LNCaP clone FGC (cell line): ENCODE data around the gene RASSF1.

Experiments used
- DNase-seq: peaks from one replicate; pipeline ENCODE4 v3.0.0-alpha.2; 2011; ENCODE audit warnings: low read depth
- H3K4me3 ChIP-seq: 2 replicates; pipeline ENCODE4 v1.5.1; 2011; ENCODE audit warnings: mild to moderate bottlenecking, low read depth, low read length, control low read depth
- CTCF ChIP-seq: IDR thresholded peaks from 2 replicates; pipeline ENCODE4 v1.5.1; 2012; ENCODE audit warnings: mild to moderate bottlenecking; ENCODE audit not compliant: control insufficient read depth, insufficient read depth; ENCODE audit errors: extremely low read depth

RASSF1 gene

GRCh38 chr3:50338965-50339364, 1.7 kb downstream of the RASSF1 start:
- DNase-seq: no peak
- no peak for TF ChIP-seq CTCF
- H3K4me3 ChIP-seq: no peak overlapping the region

- DNase-seq: peak; percentile 99
- no peak for TF ChIP-seq CTCF
- peak overlapping the region; percentile 89 for H3K4me3 ChIP-seq
Observed at GRCh38 chr3:50337175-50337861, 3.3 kb downstream of the RASSF1 start.

GRCh38 chr3:50336452-50337174, 4.0 kb downstream of the RASSF1 start:
- peak overlapping the region; percentile 89 for H3K4me3 ChIP-seq
- TF ChIP-seq CTCF: no peak
- DNase-seq: no peak

- TF ChIP-seq CTCF: no peak
- DNase-seq: peak; percentile 89
- peak overlapping the region; percentile 89 for H3K4me3 ChIP-seq
Observed at GRCh38 chr3:50334339-50335075, 6.1 kb downstream of the RASSF1 start.

- no peak for DNase-seq
- no peak for TF ChIP-seq CTCF
- peak overlapping the region; percentile 89 for H3K4me3 ChIP-seq
Observed at GRCh38 chr3:50333744-50334328, 6.8 kb downstream of the RASSF1 start.

- no peak for DNase-seq
- TF ChIP-seq CTCF: no peak
- no peak overlapping the region for H3K4me3 ChIP-seq
Observed at GRCh38 chr3:50331364-50331907, 9.2 kb downstream of the RASSF1 start.
